H1 (cell line): ENCODE data around the gene ZDHHC19. TPM values are rescaled to one million over a fixed set of nuclear protein-coding genes. Genes with fewer than 3 reads are reported as not detected.
A peak's percentile ranks its signal among the peaks of the same experiment; 100 is the strongest.

Source experiments
- CTCF ChIA-PET: fragments of 300-600 bp; sonication (Branson Sonifier 250); formaldehyde crosslinking; loops from one replicate; lab custom pipeline; 2021; ENCODE audit not compliant: partially characterized antibody; lab: Charles Lee
- POLR2A ChIA-PET: fragments of 300-600 bp; sonication (Branson Sonifier 250); formaldehyde crosslinking; loops from one replicate; lab custom pipeline; 2021; ENCODE audit warnings: inconsistent platforms; ENCODE audit not compliant: partially characterized antibody; lab: Charles Lee
- DNase-seq, 2 experiments: peaks; one replicate each; pipeline versions ENCODE4 v3.0.0 to v3.0.0-alpha.2; 2010 to 2022; ENCODE audit warnings: low spot score in 2 of 2, low read depth in 1 of 2, mixed read lengths in 1 of 2
- FAIRE-seq: peaks from 2 replicates; lab custom pipeline; 2011; peaks lifted over from hg19 to GRCh38; lab: Jason Lieb, UNC
- H2AFZ ChIP-seq: 2 replicates; pipeline ENCODE4 v1.8.1; 2012; ENCODE audit warnings: low read length, inconsistent platforms
- H2AK5ac ChIP-seq: 2 replicates; pipeline ENCODE4 v1.6.1; 2013; ENCODE audit warnings: low read depth, low read length
- H2BK120ac ChIP-seq: replicated peaks from 2 replicates; pipeline ENCODE3; 2013; ENCODE audit warnings: low read depth, low read length, inconsistent platforms
- H2BK12ac ChIP-seq: 2 replicates; pipeline ENCODE4 v1.6.1; 2013; ENCODE audit warnings: low read depth, low read length
- H2BK15ac ChIP-seq: 2 replicates; pipeline ENCODE4 v1.6.1; 2013; ENCODE audit warnings: low read length
- H2BK20ac ChIP-seq: 2 replicates; pipeline ENCODE4 v1.6.1; 2013; ENCODE audit warnings: low read length
- H2BK5ac ChIP-seq: 2 replicates; pipeline ENCODE4 v1.6.1; 2013; ENCODE audit warnings: low read depth, low read length
- H3K14ac ChIP-seq: 2 replicates; pipeline ENCODE4 v1.6.1; 2013; ENCODE audit warnings: inconsistent platforms; ENCODE audit not compliant: insufficient read length
- H3K18ac ChIP-seq: 2 replicates; pipeline ENCODE4 v1.6.1; 2013; ENCODE audit warnings: low read length; ENCODE audit errors: extremely low read depth
- H3K23ac ChIP-seq: 2 replicates; pipeline ENCODE4 v1.6.1; 2013; ENCODE audit warnings: inconsistent platforms; ENCODE audit not compliant: insufficient read length
- H3K23me2 ChIP-seq: 2 replicates; pipeline ENCODE4 v1.6.1; 2013; ENCODE audit warnings: low read depth, low read length
- H3K27ac ChIP-seq: 2 replicates; pipeline ENCODE4 v1.6.1; 2011; ENCODE audit warnings: low read depth, low read length, inconsistent platforms
- H3K27me3 ChIP-seq, 4 experiments: replicated peaks in 1 of 4; 1 replicate in 1 of 4; 2 replicates in 3 of 4; pipeline versions ENCODE4 v1.6.1 to v1.8.1; 2011 to 2013; ENCODE audit warnings: low read length in 3 of 4, mild to moderate bottlenecking in 3 of 4, inconsistent platforms in 2 of 4, mixed read lengths in 2 of 4, moderate library complexity in 1 of 4; ENCODE audit not compliant: control insufficient read depth in 3 of 4, insufficient read depth in 3 of 4; ENCODE audit errors: extremely low read depth in 1 of 4
- H3K36me3 ChIP-seq, 4 experiments: 2 replicates each; pipeline versions ENCODE4 v1.6.1 to v1.8.1; 2011 to 2013; ENCODE audit warnings: mild to moderate bottlenecking in 4 of 4, low read length in 3 of 4, moderate library complexity in 2 of 4, control low read depth in 1 of 4, inconsistent platforms in 1 of 4; ENCODE audit not compliant: insufficient read depth in 4 of 4, control insufficient read depth in 2 of 4
- H3K4ac ChIP-seq: replicated peaks from 2 replicates; pipeline ENCODE3; 2013; ENCODE audit warnings: low read length, low read depth, mixed read lengths, inconsistent platforms; ENCODE audit not compliant: insufficient read length
- H3K4me1 ChIP-seq, 4 experiments: replicated peaks in 1 of 4; 1 replicate in 1 of 4; 2 replicates in 3 of 4; pipeline versions ENCODE4 v1.6.1 to v1.8.1; 2011 to 2013; ENCODE audit warnings: low read length in 3 of 4, inconsistent platforms in 2 of 4, mixed read lengths in 1 of 4; ENCODE audit not compliant: insufficient read depth in 4 of 4, control insufficient read depth in 3 of 4
- H3K4me2 ChIP-seq, 2 experiments: 2 replicates each; pipeline versions ENCODE4 v1.6.1 to v1.8.1; 2011 to 2013; ENCODE audit warnings: low read depth in 2 of 2, low read length in 2 of 2, control low read depth in 1 of 2, inconsistent platforms in 1 of 2, mild to moderate bottlenecking in 1 of 2; ENCODE audit not compliant: insufficient read depth in 1 of 2
- H3K4me3 ChIP-seq, 4 experiments: fragments of 200-600, 300-600 bp in 1 of 4; sonication (generic), shearing (Covaris generic), sonication (Bioruptor Twin) in 1 of 4; 2 replicates each; pipeline versions ENCODE4 v1.5.1 to v1.8.1; 2011 to 2016; ENCODE audit warnings: low read length in 4 of 4, low read depth in 3 of 4, control low read depth in 2 of 4, inconsistent platforms in 2 of 4, mild to moderate bottlenecking in 2 of 4, mixed read lengths in 1 of 4, moderate library complexity in 1 of 4; ENCODE audit not compliant: insufficient read depth in 2 of 4; ENCODE audit errors: extremely low read depth in 1 of 4
- H3K56ac ChIP-seq: replicated peaks from 2 replicates; pipeline ENCODE3; 2013; ENCODE audit warnings: low read depth, mild to moderate bottlenecking, mixed read lengths, low read length, inconsistent platforms; ENCODE audit not compliant: insufficient read length
- H3K79me1 ChIP-seq: 2 replicates; pipeline ENCODE4 v1.6.1; 2013; ENCODE audit warnings: low read depth, low read length, control low read depth
- H3K79me2 ChIP-seq, 2 experiments: 2 replicates each; pipeline versions ENCODE4 v1.6.1 to v1.8.1; 2012 to 2013; ENCODE audit warnings: low read length in 2 of 2, mild to moderate bottlenecking in 2 of 2, inconsistent platforms in 1 of 2; ENCODE audit not compliant: insufficient read depth in 2 of 2, control insufficient read depth in 1 of 2
- H3K9ac ChIP-seq, 4 experiments: replicated peaks in 1 of 4; 1 replicate in 1 of 4; 2 replicates in 3 of 4; pipeline versions ENCODE4 v1.6.1 to v1.8.1; 2011 to 2013; ENCODE audit warnings: low read depth in 3 of 4, low read length in 3 of 4, control low read depth in 2 of 4, mild to moderate bottlenecking in 2 of 4, moderate library complexity in 2 of 4, inconsistent platforms in 1 of 4; ENCODE audit errors: extremely low read depth in 1 of 4
- H3K9me3 ChIP-seq, 2 experiments: 2 replicates each; pipeline versions ENCODE4 v1.6.1 to v1.8.1; 2012 to 2013; ENCODE audit warnings: mild to moderate bottlenecking in 2 of 2, moderate library complexity in 2 of 2, control low read depth in 1 of 2, inconsistent platforms in 1 of 2, low read depth in 1 of 2, low read length in 1 of 2, mixed read lengths in 1 of 2; ENCODE audit not compliant: insufficient read depth in 2 of 2
- H4K20me1 ChIP-seq, 2 experiments: replicated peaks in 1 of 2; 2 replicates each; pipeline versions ENCODE3 to v1.8.1; 2011 to 2013; ENCODE audit warnings: inconsistent platforms in 2 of 2, low read length in 2 of 2, mild to moderate bottlenecking in 1 of 2; ENCODE audit not compliant: insufficient read depth in 2 of 2, control insufficient read depth in 1 of 2
- H4K5ac ChIP-seq: 2 replicates; pipeline ENCODE4 v1.6.1; 2013; ENCODE audit warnings: low read length, low read depth, mixed read lengths, inconsistent platforms; ENCODE audit not compliant: insufficient read length
- H4K8ac ChIP-seq: 2 replicates; pipeline ENCODE4 v1.8.0; 2013; ENCODE audit warnings: mild to moderate bottlenecking, moderate library complexity, low read length, inconsistent platforms; ENCODE audit not compliant: insufficient read depth; ENCODE audit errors: extremely low read depth
- H4K91ac ChIP-seq: replicated peaks from 2 replicates; pipeline ENCODE3; 2013; ENCODE audit warnings: low read length, mixed read lengths, inconsistent platforms; ENCODE audit not compliant: insufficient read length
- ATF2 ChIP-seq: IDR thresholded peaks from 2 replicates; pipeline ENCODE4 v1.6.1; 2012; ENCODE audit warnings: low read length, inconsistent platforms
- EZH2 ChIP-seq: fragments of 200-600 bp; sonication (generic); IDR thresholded peaks from 2 replicates; pipeline ENCODE4 v1.7.1; 2012; ENCODE audit warnings: low read depth, mild to moderate bottlenecking, moderate library complexity, low read length, inconsistent platforms; ENCODE audit not compliant: severe bottlenecking
- HDAC2 ChIP-seq, 2 experiments: fragments of 300-600 bp in 1 of 2; sonication (generic) in 1 of 2; IDR thresholded peaks; 2 replicates each; pipeline ENCODE4 v1.6.1; 2011 to 2012; ENCODE audit warnings: low read depth in 2 of 2, low read length in 2 of 2, mild to moderate bottlenecking in 2 of 2, moderate library complexity in 2 of 2, borderline replicate concordance in 1 of 2, inconsistent platforms in 1 of 2
- JUND ChIP-seq: IDR thresholded peaks from 2 replicates; pipeline ENCODE4 v1.6.1; 2011; ENCODE audit warnings: mild to moderate bottlenecking, improper control_type of control experiment, low read length
- SP2 ChIP-seq: IDR thresholded peaks from 2 replicates; pipeline ENCODE4 v1.6.1; 2012; ENCODE audit warnings: mild to moderate bottlenecking, low read length, inconsistent platforms
- TBP ChIP-seq: IDR thresholded peaks from 2 replicates; pipeline ENCODE4 v1.6.1; 2011; ENCODE audit warnings: low read depth, low read length, improper control_type of control experiment
- WGBS, 2 experiments: shearing (Covaris generic) in 1 of 2; methylation state at CpG; one replicate each; pipeline versions ENCODE4 v1.1.6 to v1.1.7; 2013 to 2015; ENCODE audit warnings: low lambda C conversion rate in 2 of 2, mixed read lengths in 2 of 2, inconsistent platforms in 1 of 2, low coverage in 1 of 2, missing lambda C conversion rate in 1 of 2; ENCODE audit not compliant: insufficient replicate concordance in 2 of 2, insufficient coverage in 1 of 2, insufficient read length in 1 of 2; ENCODE audit errors: extremely low coverage in 1 of 2, missing lambda C conversion rate in 1 of 2; 5-methylcytosine and 5-hydroxymethylcytosine counted together
- polyA plus RNA-seq, 7 experiments: library from polyadenylated mRNA; depleted of rRNA in 3 of 7; stranded (reverse) in 5 of 7; unstranded in 2 of 7; fragments of >200 nt in 5 of 7; fragments of 200-250 nt in 2 of 7; gene quantifications; 1 replicate in 5 of 7; 2 replicates in 1 of 7; 4 replicates in 1 of 7; pipeline versions ENCODE4 v1.2.1 to v1.2.3, GENCODE V29; 2011 to 2013; ENCODE audit warnings: missing spikeins in 2 of 7, mixed read lengths in 2 of 7
- total RNA-seq: library from RNA; stranded (reverse); fragmentation: NEBNext Ultra II Directional; extraction: Animal tissue kit (Norgen Biotek cat#: 25700); gene quantifications from 2 replicates; pipeline ENCODE4 v1.2.1, GENCODE V29; 2021

ZDHHC19 gene
- total and polyA plus RNA-seq, 2 of the 8 experiments (the other 6 are each of a cell fraction or from before 2014, with no cell fraction given), result 2.5 to 4.1 TPM

GRCh38 chr3:196178993-196179379 lies 32.2 kb downstream of the ZDHHC19 start:
- H2AFZ ChIP-seq, result peak overlapping the region; percentile 88
- H3K27ac ChIP-seq, result no peak overlapping the region
- no peaks in the 10 kb centered on the region for H3K79me2 ChIP-seq
- peaks cover 4 to 15% (median 11%) of the 10 kb centered on the region in 4 experiments; a peak in 6 of 7 replicates for H3K4me1 ChIP-seq
- no peak overlapping the region for H3K56ac ChIP-seq
- no peaks in the 10 kb centered on the region for H3K27me3 ChIP-seq
- whole genome bisulfite sequencing, 2 experiments, result 71% methylated on average over 6 of the region's 6 CpGs; no CpG with 5 or more reads in 1 of the 2 experiments
- 0 out of 2 replicates have a peak overlapping the region, but pooled peaks have one; percentile 92 for H2BK12ac ChIP-seq
- H2BK120ac ChIP-seq, result peak overlapping the region; percentile 85
- H4K20me1 ChIP-seq, result no peaks in the 10 kb centered on the region
- H3K36me3 ChIP-seq, result no peaks in the 10 kb centered on the region
- H3K14ac ChIP-seq, result no peak overlapping the region
- no peak overlapping the region for H4K5ac ChIP-seq
- peak overlapping the region; percentile 56 for H4K91ac ChIP-seq
- H3K23me2 ChIP-seq, result no peaks in the 10 kb centered on the region
- peak overlapping the region; percentile 71; the same call in 1 of the 2 replicates for H2BK5ac ChIP-seq
- no peak overlapping the region for H3K4me3 ChIP-seq
- no peak overlapping the region for H4K8ac ChIP-seq
- H3K79me1 ChIP-seq, result no peaks in the 10 kb centered on the region
- H2BK20ac ChIP-seq, result peak overlapping the region; percentile 95; the same call in 1 of the 2 replicates
- TF ChIP-seq JUND, result no peak
- no peak for TF ChIP-seq TBP
- no peak for TF ChIP-seq ATF2
- TF ChIP-seq HDAC2 (IDR thresholded peaks at IDR 0.05; ENCODE audit: borderline replicate concordance in 1 of 2, low read depth in 2 of 2, low read length in 2 of 2), result no peak
- no peak for TF ChIP-seq EZH2
- TF ChIP-seq SP2, result no peak
- H3K23ac ChIP-seq, result no peak overlapping the region
- no peaks in the 10 kb centered on the region for H3K9me3 ChIP-seq
- POLR2A ChIA-PET, result interaction anchor here (1.2 to 1.5 kb wide), 2 partner anchors 23 to 106 kb away, joined by 3 to 4 read pairs; no protein-coding TSS in a partner anchor
- H3K18ac ChIP-seq, result no peak overlapping the region
- DNase-seq (no peak), FAIRE-seq (no peak)
- no peak overlapping the region; the same call in 1 of the 2 replicates for H2BK15ac ChIP-seq
- peak overlapping the region in 1 of 2 experiments; percentile 34; a peak in 2 of 4 replicates for H3K4me2 ChIP-seq
- CTCF ChIA-PET, result interaction anchor here (0.6 to 2.0 kb wide), 9 partner anchors 17 to 176 kb away, joined by 3 to 8 read pairs (median 4); no protein-coding TSS in a partner anchor
- H3K9ac ChIP-seq, result no peak overlapping the region
- peak overlapping the region; percentile 20 for H3K4ac ChIP-seq
- no peak overlapping the region for H2AK5ac ChIP-seq
